GM23248 (cell line): Measurements from ENCODE around the gene PTAR1. TPM values are rescaled to one million over a fixed set of nuclear protein-coding genes. Genes with fewer than 3 reads are reported as not detected.

ENCODE experiments used
- DNase-seq: peaks from one replicate; pipeline ENCODE4 v3.0.0-alpha.2; 2015
- H2AFZ ChIP-seq: fragments of 200-600 bp; sonication (generic); 2 replicates; pipeline ENCODE4 v1.6.1; 2016; ENCODE audit warnings: antibody characterized with exemption
- H3F3A ChIP-seq: fragments of 200-600 bp; sonication (generic); 2 replicates; pipeline ENCODE4 v1.6.1; 2016; ENCODE audit warnings: mild to moderate bottlenecking, antibody characterized with exemption, mixed run types; ENCODE audit not compliant: insufficient read depth
- H3K27ac ChIP-seq: fragments of 200-600 bp; sonication (generic); 2 replicates; pipeline ENCODE4 v1.5.1; 2016; ENCODE audit warnings: mild to moderate bottlenecking
- H3K27me3 ChIP-seq: fragments of 200-600 bp; sonication (generic); replicated peaks from 2 replicates; pipeline ENCODE4 v1.6.1; 2016; ENCODE audit warnings: mild to moderate bottlenecking; ENCODE audit not compliant: insufficient read depth
- H3K36me3 ChIP-seq: fragments of 200-600 bp; sonication (generic); 2 replicates; pipeline ENCODE4 v1.6.1; 2016; ENCODE audit warnings: low read depth, mild to moderate bottlenecking
- H3K4me1 ChIP-seq: fragments of 200-600 bp; sonication (generic); 2 replicates; pipeline ENCODE4 v1.6.1; 2016; ENCODE audit warnings: mild to moderate bottlenecking; ENCODE audit not compliant: insufficient read depth
- H3K4me2 ChIP-seq: fragments of 200-600 bp; sonication (generic); one replicate; pipeline ENCODE4 v1.6.1; 2016; ENCODE audit warnings: mild to moderate bottlenecking; ENCODE audit not compliant: unreplicated experiment
- H3K4me3 ChIP-seq: fragments of 200-600 bp; sonication (generic); 2 replicates; pipeline ENCODE4 v1.5.1; 2016; ENCODE audit warnings: mild to moderate bottlenecking
- H3K79me2 ChIP-seq: fragments of 200-600 bp; sonication (generic); 2 replicates; pipeline ENCODE4 v1.6.1; 2016; ENCODE audit warnings: mild to moderate bottlenecking; ENCODE audit not compliant: insufficient read depth
- H3K9ac ChIP-seq: fragments of 200-600 bp; sonication (generic); 2 replicates; pipeline ENCODE4 v1.6.1; 2016; ENCODE audit warnings: mild to moderate bottlenecking
- H3K9me2 ChIP-seq: fragments of 200-600 bp; sonication (generic); 2 replicates; pipeline ENCODE4 v1.6.1; 2016; ENCODE audit warnings: mixed run types, mild to moderate bottlenecking, moderate library complexity; ENCODE audit not compliant: insufficient read depth
- H3K9me3 ChIP-seq: fragments of 200-600 bp; sonication (generic); one replicate; pipeline ENCODE4 v1.6.1; 2017; ENCODE audit warnings: low read depth
- H4K20me1 ChIP-seq: fragments of 200-600 bp; sonication (generic); 2 replicates; pipeline ENCODE4 v1.6.0; 2016; ENCODE audit not compliant: insufficient read depth
- EZH2 ChIP-seq: fragments of 200-600 bp; sonication (generic); IDR thresholded peaks from 2 replicates; pipeline ENCODE4 v1.6.1; 2018; ENCODE audit warnings: antibody characterized with exemption, mild to moderate bottlenecking; ENCODE audit not compliant: insufficient read depth, poor library complexity, severe bottlenecking
- EZH2phosphoT487 ChIP-seq: fragments of 200-600 bp; sonication (generic); IDR thresholded peaks from 2 replicates; pipeline ENCODE4 v1.6.1; 2018; ENCODE audit warnings: antibody characterized with exemption, moderate library complexity, mild to moderate bottlenecking, low read depth; ENCODE audit not compliant: insufficient read depth
- WGBS, 2 experiments: methylation state at CpG; one replicate each; pipeline ENCODE4 v1.1.6; 2015 to 2017; ENCODE audit warnings: low lambda C conversion rate in 2 of 2, low coverage in 1 of 2; ENCODE audit errors: missing lambda C conversion rate in 2 of 2; 5-methylcytosine and 5-hydroxymethylcytosine counted together
- in situ Hi-C: fragments of 300-500 bp; cut with MboI; formaldehyde crosslinking; loops from 2 replicates; pipeline ENCODE4 v1.15.0; 2020
- polyA plus RNA-seq: library from polyadenylated mRNA; unstranded; fragments of >200 nt; fragmentation: Nextera tagmentation; extraction: Ambion mirVana; gene quantifications from 2 replicates; pipeline ENCODE4 v1.2.1, GENCODE V29; 2016
- total RNA-seq: library from RNA; depleted of rRNA; stranded (reverse); fragments of >200 nt; shearing (Covaris generic); gene quantifications from 2 replicates; pipeline ENCODE4 v1.2.3, GENCODE V29; 2014

PTAR1 gene
- total and polyA plus RNA-seq, 2 experiments from 2014 or later: 10.8 to 57.9 TPM

DNA sequence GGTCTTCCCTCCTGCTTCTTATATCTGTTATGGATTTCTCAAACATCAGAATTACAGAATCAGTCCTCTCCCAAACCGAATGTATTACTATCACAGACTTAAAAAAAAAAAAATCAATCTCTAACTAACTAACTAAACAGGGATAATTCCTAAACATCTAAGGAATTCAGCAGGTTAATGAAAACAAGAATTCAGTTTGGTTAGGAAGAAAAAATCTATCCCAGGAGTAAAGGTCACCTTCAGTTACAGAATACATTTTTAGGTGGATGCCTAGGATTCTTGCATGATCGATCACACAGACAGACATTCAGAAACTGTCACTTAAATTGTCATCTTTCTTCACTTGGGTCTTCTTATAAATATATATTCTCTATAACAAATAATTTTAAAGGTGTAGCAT lies 11.5 kb downstream of the PTAR1 start:
- Histone ChIP-seq H3K9ac (no peak overlapping the region), H2AFZ (no peak overlapping the region), H3K27me3 (no peaks in the 10 kb centered on the region), H4K20me1 (0 out of 2 replicates have a peak, but pooled peaks cover 3% of the 10 kb centered on the region), H3K9me2 (no peaks in the 10 kb centered on the region), H3K27ac (no peak overlapping the region), H3K79me2 (peaks cover 92% of the 10 kb centered on the region), H3K4me1 (peaks cover 33% of the 10 kb centered on the region), H3F3A (0 out of 2 replicates have a peak, but pooled peaks cover 7% of the 10 kb centered on the region), H3K4me2 (peak overlapping the region; percentile 30), H3K9me3 (no peaks in the 10 kb centered on the region), H3K36me3 (0 out of 2 replicates have a peak, but pooled peaks cover 4% of the 10 kb centered on the region), H3K4me3 (no peak overlapping the region)
- TF ChIP-seq EZH2 (no peak), EZH2phosphoT487 (no peak)
- 86 to 90% methylated on average over 2 of the region's 2 CpGs for WGBS, 2 experiments
- DNase-seq: no peak
- in situ Hi-C loops: loop anchor here (10.0 kb wide), 1 partner anchor 126 kb away; no protein-coding TSS in a partner anchor

DNA sequence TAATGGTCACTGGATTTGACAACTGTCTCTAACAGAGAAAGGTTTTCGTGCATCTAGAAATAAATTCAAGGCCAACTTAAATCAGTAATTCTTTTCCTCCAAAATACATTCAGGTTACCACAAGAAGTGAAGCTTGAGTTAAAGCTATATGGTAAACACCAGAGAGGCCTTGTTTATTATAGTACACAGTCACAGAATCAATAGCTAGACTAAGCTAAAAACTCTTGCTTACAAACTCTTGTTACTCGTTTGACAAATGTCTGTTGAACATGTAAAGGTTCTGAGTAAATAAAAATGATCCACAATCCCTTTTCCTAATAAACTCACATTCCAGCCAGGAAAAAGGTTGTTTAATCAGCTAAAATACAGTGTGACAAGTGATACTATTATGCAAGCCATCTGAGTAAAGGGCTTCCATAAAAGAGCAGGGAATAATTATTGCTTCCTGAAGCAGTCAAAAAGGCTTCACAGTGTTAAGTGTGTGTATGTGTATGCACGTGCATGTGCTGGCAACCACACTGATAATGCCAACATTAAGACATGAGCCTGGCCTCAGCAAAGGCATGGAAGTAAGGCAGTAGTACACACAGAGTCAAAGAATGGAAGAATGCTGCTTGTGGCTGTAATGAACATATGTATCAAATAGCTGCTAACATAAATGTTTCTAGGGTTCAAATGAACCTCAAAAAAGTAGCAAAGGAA lies 12.8 kb downstream of the PTAR1 start:
- Histone ChIP-seq H3K4me3 (no peak overlapping the region), H3K27me3 (no peaks in the 10 kb centered on the region), H3K9me2 (no peaks in the 10 kb centered on the region), H3K9ac (no peak overlapping the region), H4K20me1 (0 out of 2 replicates have a peak, but pooled peaks cover under 1% of the 10 kb centered on the region), H3K27ac (no peak overlapping the region), H3K9me3 (no peaks in the 10 kb centered on the region), H2AFZ (no peak overlapping the region), H3K36me3 (no peaks in the 10 kb centered on the region), H3K4me1 (peaks cover 33% of the 10 kb centered on the region), H3F3A (peaks cover 12% of the 10 kb centered on the region; the same call in 1 of the 2 replicates), H3K79me2 (peaks cover 92% of the 10 kb centered on the region), H3K4me2 (no peak overlapping the region)
- no peak for DNase-seq
- TF ChIP-seq EZH2phosphoT487 (no peak), EZH2 (no peak)
- in situ Hi-C loops: loop anchor here (10.0 kb wide), 1 partner anchor 128 kb away; no protein-coding TSS in a partner anchor
- 43 to 45% methylated on average over 3 of the region's 3 CpGs for WGBS, 2 experiments

DNA sequence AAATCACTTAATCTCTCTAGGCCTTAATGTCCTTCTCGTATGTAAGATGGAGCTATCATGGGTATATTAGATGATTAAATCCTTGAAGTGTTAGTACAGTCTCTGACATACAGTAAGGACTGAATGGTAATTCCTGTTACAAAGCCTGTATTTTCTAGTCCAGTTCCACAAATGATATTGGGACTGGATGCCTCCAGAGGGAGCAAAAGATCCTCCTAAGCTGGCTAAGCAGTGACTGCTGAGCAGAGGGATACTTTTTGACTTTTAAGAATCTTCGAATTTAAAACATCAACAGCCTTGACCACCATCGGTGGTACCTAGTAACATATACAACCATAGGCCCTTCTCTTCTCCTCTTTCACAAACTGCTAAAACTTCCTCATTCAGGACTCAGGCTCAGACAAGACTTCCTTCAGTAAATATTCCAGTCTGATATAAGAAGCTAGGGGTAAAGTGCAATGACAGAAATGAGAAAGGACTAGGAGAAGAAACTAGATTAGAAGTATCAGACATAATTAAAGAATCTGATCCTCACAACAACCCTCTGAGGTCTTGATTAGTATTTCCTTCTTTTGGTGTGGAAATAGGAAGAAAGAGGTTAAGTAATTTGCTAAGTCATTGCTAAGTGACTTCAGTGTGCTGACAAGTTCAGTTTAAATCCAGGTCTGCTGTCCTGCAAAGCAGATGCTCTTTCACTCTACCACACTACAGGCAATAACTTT lies 13.9 kb downstream of the PTAR1 start:
- H3K4me1 ChIP-seq: peaks cover 34% of the 10 kb centered on the region
- 63% methylated on average over 3 of the region's 3 CpGs for WGBS, 2 experiments
- peaks cover 91% of the 10 kb centered on the region for H3K79me2 ChIP-seq
- H4K20me1 ChIP-seq: no peaks in the 10 kb centered on the region
- in situ Hi-C loops: loop anchor here (10.0 kb wide), 1 partner anchor 129 kb away; no protein-coding TSS in a partner anchor
- H3K9ac ChIP-seq: no peak overlapping the region
- H3F3A ChIP-seq: peaks cover 23% of the 10 kb centered on the region; the same call in 1 of the 2 replicates
- H3K27me3 ChIP-seq: no peaks in the 10 kb centered on the region
- H2AFZ ChIP-seq: no peak overlapping the region
- TF ChIP-seq EZH2phosphoT487: no peak
- peak; percentile 57 for DNase-seq
- no peaks in the 10 kb centered on the region for H3K36me3 ChIP-seq
- H3K4me3 ChIP-seq: no peak overlapping the region
- H3K27ac ChIP-seq: 0 out of 2 replicates have a peak overlapping the region, but pooled peaks have one; percentile 6
- H3K4me2 ChIP-seq: no peak overlapping the region
- no peaks in the 10 kb centered on the region for H3K9me3 ChIP-seq
- H3K9me2 ChIP-seq: no peaks in the 10 kb centered on the region

DNA sequence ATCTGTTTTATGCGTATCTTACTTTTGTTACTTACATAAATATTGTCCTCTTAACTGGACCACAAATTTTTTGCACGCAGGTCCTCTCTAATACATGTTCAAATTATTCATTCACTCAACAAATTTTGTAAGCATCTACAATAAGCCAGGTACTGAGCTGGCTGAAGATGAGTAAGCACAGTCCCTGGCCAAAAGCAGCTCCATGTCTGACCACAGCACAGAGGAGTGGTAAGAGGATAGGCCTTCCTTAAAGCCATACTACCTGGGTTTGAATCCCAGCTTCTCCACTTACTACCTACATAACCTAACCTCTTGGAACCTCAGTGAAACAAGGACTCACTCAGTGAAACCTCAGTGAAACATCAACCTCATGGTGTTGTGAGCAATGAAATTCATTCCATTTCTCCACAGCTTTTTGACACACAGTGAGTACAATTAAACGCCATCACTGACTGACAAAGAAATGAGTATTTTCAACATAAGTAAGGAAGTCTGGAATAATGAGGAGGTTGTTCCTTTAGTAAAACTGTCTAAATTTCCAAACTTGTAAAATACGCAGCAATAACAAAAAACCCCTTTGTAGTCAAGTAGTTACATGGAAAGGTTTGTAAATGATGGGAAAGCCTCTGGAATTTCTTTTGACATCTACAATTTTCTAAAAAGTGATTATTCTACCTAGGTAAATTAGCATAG lies 15.0 kb downstream of the PTAR1 start:
- no peaks in the 10 kb centered on the region for H3K9me2 ChIP-seq
- no peak overlapping the region for H2AFZ ChIP-seq
- H3K79me2 ChIP-seq: peaks cover 83% of the 10 kb centered on the region
- H3K9ac ChIP-seq: no peak overlapping the region
- H3K36me3 ChIP-seq: no peaks in the 10 kb centered on the region; the same call in 1 of the 2 replicates
- H3F3A ChIP-seq: peaks cover 24% of the 10 kb centered on the region; the same call in 1 of the 2 replicates
- in situ Hi-C loops: loop anchor here (10.0 kb wide), 1 partner anchor 130 kb away; no protein-coding TSS in a partner anchor
- 91 to 99% methylated on average over 4 of the region's 4 CpGs for WGBS, 2 experiments
- H3K4me2 ChIP-seq: no peak overlapping the region
- no peaks in the 10 kb centered on the region for H3K9me3 ChIP-seq
- TF ChIP-seq EZH2: no peak
- TF ChIP-seq EZH2phosphoT487: no peak
- no peak overlapping the region for H3K27ac ChIP-seq
- DNase-seq: peak; percentile 60
- H4K20me1 ChIP-seq: no peaks in the 10 kb centered on the region
- no peaks in the 10 kb centered on the region for H3K27me3 ChIP-seq
- H3K4me1 ChIP-seq: peaks cover 33% of the 10 kb centered on the region
- no peak overlapping the region for H3K4me3 ChIP-seq
